Stimulated activated CD4-positive, alpha-beta T cell treated with anti-CD3 and anti-CD28 coated beads, Interleukin-1b, Interleukin-23, amount 100 ng/mL, for 1 hour (primary cell): ENCODE results near the gene NARS2.

Source experiments
- DNase-seq, 2 donors: peaks; one replicate each; pipeline ENCODE4 v3.0.0-alpha.2; 2020; ENCODE audit warnings: low read depth in 2 of 2

The NARS2 gene

DNA sequence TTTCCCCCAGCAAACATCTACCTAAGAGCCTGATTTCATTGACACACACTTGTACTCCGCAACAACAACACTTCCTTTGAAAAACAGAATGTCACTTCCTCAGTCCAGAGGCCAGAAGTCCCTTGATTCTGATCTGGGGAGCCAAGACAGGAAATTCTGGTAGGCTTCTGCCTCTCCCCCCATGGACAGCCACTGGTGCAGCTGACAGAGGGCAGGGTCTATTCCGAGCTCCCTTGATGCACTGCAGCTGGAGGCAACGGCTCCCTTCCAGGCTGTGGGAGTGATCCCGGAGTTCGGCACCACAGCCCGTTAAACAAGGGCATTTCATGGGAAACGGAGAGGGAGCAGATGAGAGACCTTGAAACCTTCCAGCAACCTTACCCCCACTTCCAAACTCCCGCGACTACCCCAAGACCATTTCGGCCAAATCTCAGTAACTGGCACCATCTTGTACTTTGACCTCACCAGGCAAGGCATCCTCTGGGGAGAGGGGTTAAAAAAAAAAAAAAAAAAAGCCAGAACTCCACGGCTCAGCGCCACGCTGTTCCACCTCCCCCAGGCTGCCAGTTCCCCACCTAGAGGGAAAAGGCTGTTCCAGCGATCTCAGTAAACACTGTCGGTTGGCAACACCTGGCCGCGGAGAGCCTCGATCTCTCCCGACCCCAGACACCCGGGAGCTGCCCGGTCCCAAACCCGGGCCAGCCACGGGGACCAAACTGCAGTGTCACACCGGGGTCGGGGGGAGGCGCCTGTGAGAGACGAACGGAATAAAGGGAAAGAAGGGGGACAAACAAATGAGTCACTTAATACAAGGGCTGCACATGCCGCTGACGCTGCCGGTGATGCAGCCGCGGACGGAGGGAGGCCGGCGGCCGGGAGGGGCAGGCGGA lies 158.1 kb downstream of the NARS2 start:
- DNase-seq, result peak; percentile 33 to 48

DNA sequence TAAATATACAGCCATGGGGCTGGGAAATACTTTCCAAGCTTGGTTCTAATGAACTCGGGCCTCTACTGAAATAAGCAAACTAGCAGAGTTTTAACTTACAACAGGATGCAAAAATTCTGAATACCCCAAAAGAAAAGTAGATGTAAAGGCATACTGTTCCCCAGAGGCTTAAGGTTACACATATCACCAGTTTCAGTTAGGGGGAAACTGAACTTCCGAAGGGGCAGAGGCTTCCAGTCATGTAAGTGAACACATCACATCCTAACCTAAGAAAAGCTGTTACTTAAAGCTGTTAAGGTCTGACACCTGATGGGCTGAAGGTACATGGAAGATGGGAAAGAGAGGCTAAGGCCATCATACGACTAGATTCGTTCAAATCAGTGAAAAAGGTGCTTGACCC lies 159.3 kb downstream of the NARS2 start:
- no peak for DNase-seq

DNA sequence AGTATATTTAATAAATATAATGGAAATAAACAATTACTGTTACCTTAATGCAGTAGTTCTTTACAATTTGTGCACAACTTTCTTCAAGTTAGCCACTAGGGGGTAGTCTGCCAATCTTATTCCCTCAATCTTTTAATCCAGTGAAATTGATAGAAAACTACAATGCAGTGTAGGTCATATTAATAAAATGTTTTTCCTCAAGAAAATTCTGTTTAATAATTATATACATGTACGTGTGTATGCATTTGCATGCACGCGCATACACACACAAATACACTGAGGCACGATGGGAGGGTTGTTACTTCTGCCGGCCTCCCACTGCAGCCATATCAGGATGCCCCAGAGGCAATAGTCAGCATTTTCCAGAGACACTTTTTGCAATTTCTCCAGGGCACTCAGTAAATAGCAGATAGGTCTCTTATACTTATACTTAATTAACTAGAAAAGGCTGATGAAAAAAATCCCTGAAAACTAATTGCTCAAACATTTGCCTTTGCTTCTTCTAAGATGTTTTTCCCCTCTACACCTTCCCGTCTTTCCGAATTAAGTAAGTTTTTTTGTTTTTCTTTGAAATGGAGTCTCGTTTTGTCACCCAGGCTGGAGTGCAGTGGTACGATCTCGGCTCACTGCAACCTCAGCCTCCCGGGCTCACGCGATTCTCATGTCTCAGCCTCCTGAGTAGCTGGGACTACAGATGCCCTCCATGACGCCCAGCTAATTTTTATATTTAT lies 160.2 kb downstream of the NARS2 start:
- DNase-seq, result no peak

DNA sequence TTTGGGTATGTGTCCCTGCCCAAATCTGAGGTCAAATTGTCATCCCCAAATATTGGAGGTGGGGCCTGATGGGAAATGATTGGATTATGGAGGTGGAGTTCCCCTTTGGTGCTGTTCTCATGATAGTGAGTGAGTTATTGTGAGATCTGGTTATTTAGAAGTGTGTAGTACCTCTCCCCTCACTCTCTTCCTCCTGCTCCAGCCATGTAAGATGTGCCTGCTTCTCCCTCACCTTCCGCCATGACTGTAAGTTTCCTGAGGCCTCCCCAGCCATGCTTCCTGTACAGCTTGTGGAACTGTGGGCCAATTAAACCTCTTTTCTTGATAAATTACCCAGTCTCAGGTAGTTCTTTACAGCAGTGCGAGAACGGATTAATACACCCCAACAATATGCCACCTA lies 166.0 kb downstream of the NARS2 start:
- no peak for DNase-seq

- no peak for DNase-seq
Observed at GRCh38 chr11:78406568-78407196, 168.0 kb downstream of the NARS2 start.

- DNase-seq, result no peak
Observed at GRCh38 chr11:78405805-78406204, 168.9 kb downstream of the NARS2 start.

- no peak for DNase-seq
Observed at GRCh38 chr11:78403781-78404180, 170.9 kb downstream of the NARS2 start.

DNA sequence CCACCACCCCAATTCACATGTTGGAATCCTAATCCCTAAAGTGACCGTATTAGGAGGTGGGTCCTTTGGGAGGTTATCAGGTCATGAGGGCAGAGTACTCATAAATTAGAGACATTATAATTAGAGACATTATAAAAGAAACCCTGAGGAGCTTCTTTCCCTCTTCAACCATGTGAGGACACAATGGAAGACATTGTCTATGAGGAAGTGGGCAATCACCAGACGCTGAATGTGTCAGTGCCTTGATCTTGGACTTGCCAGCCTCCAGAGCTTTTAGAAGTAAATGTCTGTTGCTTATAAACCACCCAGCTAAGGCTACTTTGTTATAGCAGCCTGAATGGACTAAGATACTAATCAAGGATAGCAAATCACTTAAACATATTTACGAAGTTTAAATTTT lies 171.8 kb downstream of the NARS2 start:
- no peak for DNase-seq

- no peak for DNase-seq
Observed at GRCh38 chr11:78400702-78401101, 174.0 kb downstream of the NARS2 start.

DNA sequence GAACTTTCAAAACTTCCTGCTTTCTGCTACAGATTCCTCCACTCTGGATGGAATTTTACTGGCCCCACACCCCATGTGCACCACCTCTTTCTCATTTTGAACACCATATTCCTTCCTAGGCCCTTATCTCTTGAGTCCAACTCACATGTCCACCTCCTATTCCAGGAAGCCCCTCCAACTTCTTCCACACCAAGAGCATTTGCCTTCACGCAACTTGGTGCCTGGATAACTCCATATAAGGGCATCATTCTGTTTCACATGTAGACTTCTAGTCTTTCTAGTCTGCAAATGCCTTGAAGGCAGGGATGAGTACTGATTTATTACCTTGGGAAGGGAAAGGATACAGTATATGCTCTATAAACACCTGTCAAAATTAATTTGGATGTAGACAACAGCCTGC lies 174.5 kb downstream of the NARS2 start:
- DNase-seq, result no peak

GRCh38 chr11:78399136-78399535 lies 175.5 kb downstream of the NARS2 start:
- DNase-seq, result no peak

- no peak for DNase-seq
Observed at GRCh38 chr11:78398715-78399114, 175.9 kb downstream of the NARS2 start.

GRCh38 chr11:78397398-78397797 lies 177.3 kb downstream of the NARS2 start:
- DNase-seq, result no peak

GRCh38 chr11:78395597-78395996 lies 179.1 kb downstream of the NARS2 start:
- no peak for DNase-seq

DNA sequence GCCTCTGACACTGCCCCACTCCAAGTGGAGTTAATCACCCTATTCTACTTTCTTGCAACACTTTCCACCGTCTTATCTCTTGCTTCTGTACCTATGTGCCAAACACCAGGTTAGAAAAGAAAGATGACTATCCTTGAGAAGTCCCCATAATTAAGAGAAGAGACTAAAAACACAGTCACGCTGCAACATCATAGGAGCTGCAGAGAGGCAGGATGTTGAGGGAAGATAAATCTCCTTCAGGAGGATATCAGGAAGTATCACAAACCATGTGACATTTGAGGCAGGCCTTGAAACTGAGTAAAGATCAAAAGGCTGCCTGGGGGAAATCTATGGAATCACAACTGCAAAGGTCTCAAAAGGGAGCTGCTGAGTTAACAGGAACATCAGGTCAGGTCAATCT lies 181.8 kb downstream of the NARS2 start:
- DNase-seq, result no peak

DNA sequence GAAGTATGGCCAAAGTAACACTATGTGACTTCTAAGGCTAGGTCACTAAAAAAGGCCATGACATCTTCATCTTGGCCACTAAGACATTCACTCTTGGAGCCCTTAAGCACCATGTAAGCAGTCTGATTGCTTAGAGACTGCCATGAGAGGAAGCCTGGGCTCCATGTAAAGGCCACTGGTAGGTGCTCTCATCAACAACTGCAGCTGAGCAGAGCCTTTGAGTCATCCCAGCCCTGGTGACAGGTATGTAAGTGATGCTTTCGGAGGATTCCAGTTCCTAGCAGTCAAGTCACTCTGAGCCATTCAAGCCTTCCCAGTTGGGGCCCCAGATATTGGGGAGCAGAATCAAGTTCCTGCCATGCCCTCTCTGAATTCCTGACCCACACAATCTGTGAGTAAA lies 183.2 kb downstream of the NARS2 start:
- no peak for DNase-seq

- no peak for DNase-seq
Observed at GRCh38 chr11:78390809-78391208, 183.9 kb downstream of the NARS2 start.

DNA sequence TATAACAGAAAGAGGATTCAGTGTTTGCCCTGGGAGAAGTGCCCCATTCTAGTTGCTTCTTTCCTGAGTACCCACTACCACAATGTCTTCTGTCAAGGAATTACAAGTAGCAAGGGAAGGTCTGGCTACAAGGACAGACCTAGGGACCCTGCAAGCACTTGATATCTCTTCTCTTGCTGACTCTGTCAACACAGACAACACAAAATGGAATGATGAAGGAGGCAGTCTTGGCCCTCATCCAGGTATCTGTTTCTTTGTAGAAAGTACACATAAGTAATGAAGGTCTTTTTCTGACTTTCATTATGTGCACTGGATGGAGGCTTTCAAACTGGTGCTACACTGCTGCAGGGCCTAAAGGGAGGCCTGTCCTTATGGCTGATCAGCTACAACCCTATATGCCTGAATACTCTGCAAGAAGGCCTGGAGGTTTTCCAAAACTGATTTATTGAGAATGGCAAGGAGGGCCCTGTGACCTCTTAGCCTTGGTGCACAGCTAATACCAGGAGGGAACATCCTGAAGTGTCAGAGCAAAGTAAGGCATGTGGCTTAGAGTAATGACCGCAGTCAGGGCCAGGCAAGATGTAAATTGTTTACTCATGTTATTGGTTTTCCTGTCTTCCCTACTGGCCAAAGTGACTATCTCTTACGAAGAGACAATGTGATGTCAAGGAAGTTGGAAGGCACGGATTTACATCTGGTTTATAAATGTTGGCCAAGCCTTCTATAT lies 188.3 kb downstream of the NARS2 start:
- DNase-seq, result no peak
